Nephron progenitor cell (in vitro differentiated cells): ENCODE results near the gene TRAF1.

Experiments used
- DNase-seq: peaks from one replicate; pipeline ENCODE4 v3.0.0; 2021
- H3K27ac Mint-ChIP-seq: 2 replicates; pipeline ENCODE4 v1.8.0; 2021; ENCODE audit warnings: mild to moderate bottlenecking, moderate library complexity, mixed read lengths
- H3K27me3 Mint-ChIP-seq: 2 replicates; pipeline ENCODE4 v1.8.0; 2021; ENCODE audit warnings: mild to moderate bottlenecking, low read depth, mixed read lengths; ENCODE audit not compliant: poor library complexity
- H3K36me3 Mint-ChIP-seq: 2 replicates; pipeline ENCODE4 v1.8.0; 2021; ENCODE audit warnings: low read depth, mixed read lengths
- H3K4me1 Mint-ChIP-seq: 2 replicates; pipeline ENCODE4 v1.8.0; 2021; ENCODE audit warnings: mixed read lengths
- H3K4me3 Mint-ChIP-seq: 2 replicates; pipeline ENCODE4 v1.8.0; 2021; ENCODE audit warnings: mild to moderate bottlenecking, moderate library complexity, mixed read lengths
- H3K9me3 Mint-ChIP-seq: 2 replicates; pipeline ENCODE4 v1.8.0; 2021; ENCODE audit warnings: mild to moderate bottlenecking, moderate library complexity, mixed read lengths
- CTCF ChIP-seq: fragments of 200-600 bp; sonication (generic); IDR thresholded peaks from 2 replicates; pipeline ENCODE4 v1.5.0; 2021; ENCODE audit warnings: antibody characterized with exemption

Gene TRAF1

GRCh38 chr9:120909904-120910303, 16.7 kb downstream of the TRAF1 start:
- peaks cover 31% of the 10 kb centered on the region for H3K4me1 Mint-ChIP-seq
- no peak overlapping the region for H3K4me3 Mint-ChIP-seq
- H3K36me3 Mint-ChIP-seq: no peaks in the 10 kb centered on the region
- no peaks in the 10 kb centered on the region for H3K9me3 Mint-ChIP-seq
- H3K27ac Mint-ChIP-seq: no peak overlapping the region
- peaks cover 12% of the 10 kb centered on the region for H3K27me3 Mint-ChIP-seq
- no peak for TF ChIP-seq CTCF
- DNase-seq: no peak

- no peak for DNase-seq
- H3K4me1 Mint-ChIP-seq: peaks cover 12% of the 10 kb centered on the region
- H3K9me3 Mint-ChIP-seq: no peaks in the 10 kb centered on the region
- peaks cover 17% of the 10 kb centered on the region for H3K27me3 Mint-ChIP-seq
- H3K27ac Mint-ChIP-seq: no peak overlapping the region
- no peak for TF ChIP-seq CTCF
- no peaks in the 10 kb centered on the region for H3K36me3 Mint-ChIP-seq
- no peak overlapping the region for H3K4me3 Mint-ChIP-seq
Measured at GRCh38 chr9:120905315-120906164, 21.1 kb downstream of the TRAF1 start.

DNA sequence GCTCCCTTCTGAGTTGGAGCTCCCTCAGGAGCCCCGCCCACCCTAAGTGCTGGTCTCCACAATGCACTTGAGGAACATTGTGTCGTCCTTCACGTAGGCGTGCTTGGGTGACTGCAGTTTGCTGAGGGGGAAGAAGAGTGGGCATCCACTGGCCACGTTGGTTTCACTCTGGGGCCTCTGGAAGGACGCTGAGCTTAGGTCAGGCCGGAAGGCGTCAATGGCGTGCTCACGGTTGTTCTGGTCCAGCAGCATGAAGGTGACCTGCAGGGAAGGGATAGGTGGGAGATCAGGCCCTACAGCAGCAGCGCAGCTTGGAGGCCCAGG, 21.7 kb downstream of the TRAF1 start:
- Mint-ChIP-seq H3K4me3 (no peak overlapping the region), H3K27me3 (peaks cover 17% of the 10 kb centered on the region), H3K9me3 (no peaks in the 10 kb centered on the region), H3K27ac (no peak overlapping the region), H3K36me3 (no peaks in the 10 kb centered on the region), H3K4me1 (peaks cover 12% of the 10 kb centered on the region)
- no peak for DNase-seq
- no peak for TF ChIP-seq CTCF

DNA sequence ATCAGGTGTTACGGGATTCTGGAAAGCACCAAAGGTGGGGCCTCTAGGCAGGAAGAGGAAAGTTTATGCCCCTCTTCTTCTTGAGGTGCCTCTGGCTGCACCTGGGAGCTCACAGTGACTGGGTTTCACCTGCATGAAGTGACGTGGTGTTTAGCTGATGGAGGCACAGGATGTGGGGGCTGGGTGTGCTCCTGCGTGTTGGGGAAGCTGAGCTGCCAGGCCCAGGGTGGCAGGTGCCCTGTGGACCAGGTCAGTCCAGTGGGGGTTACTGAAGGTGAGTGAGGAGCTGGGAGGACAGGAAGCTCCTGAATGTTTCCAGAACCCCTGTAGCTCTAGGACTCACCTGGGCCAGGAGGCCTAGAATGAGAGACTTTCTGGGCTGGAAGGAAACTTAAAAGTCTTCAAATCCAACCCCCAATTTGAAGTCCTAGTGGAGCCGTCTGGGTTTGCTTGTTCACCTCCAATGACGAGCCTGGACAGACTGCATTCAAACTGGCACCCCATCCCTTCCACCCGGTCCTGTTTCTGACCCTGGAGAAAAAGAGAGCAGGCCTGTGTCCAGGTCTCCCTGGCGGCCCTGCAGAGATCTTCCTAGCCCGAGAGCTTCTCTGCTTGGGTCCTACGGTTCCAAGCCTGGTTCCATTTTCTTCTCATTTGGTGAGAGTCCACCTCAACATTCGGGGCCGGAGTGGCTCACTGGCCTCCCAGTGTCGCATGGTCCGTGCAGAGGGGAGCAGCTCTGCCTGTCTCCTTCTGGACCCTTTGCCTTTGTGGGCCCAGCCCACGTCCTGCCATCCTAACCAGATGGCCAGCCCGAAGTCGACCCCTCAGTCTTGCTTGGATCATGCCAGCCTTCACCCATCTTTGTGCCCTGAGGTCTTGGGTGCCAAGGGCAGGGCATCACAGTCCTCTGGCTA, 22.3 kb downstream of the TRAF1 start:
- no peak for DNase-seq
- Mint-ChIP-seq H3K4me3 (no peak overlapping the region), H3K27me3 (peaks cover 14% of the 10 kb centered on the region), H3K27ac (no peak overlapping the region), H3K9me3 (no peaks in the 10 kb centered on the region), H3K4me1 (peaks cover 12% of the 10 kb centered on the region), H3K36me3 (no peaks in the 10 kb centered on the region)
- no peak for TF ChIP-seq CTCF

- H3K27ac Mint-ChIP-seq: no peak overlapping the region
- DNase-seq: no peak
- no peaks in the 10 kb centered on the region for H3K36me3 Mint-ChIP-seq
- no peak overlapping the region for H3K4me3 Mint-ChIP-seq
- peaks cover 15% of the 10 kb centered on the region for H3K27me3 Mint-ChIP-seq
- no peaks in the 10 kb centered on the region for H3K9me3 Mint-ChIP-seq
- no peak for TF ChIP-seq CTCF
- peaks cover 12% of the 10 kb centered on the region for H3K4me1 Mint-ChIP-seq
Measured at GRCh38 chr9:120902569-120903535, 23.7 kb downstream of the TRAF1 start.
